HEK293T (cell line): ENCODE measurements around the gene TMEM117.

Source experiments
- BHLHE40 ChIP-seq: fragments of 450-650 bp; IDR thresholded peaks from 2 replicates; pipeline ENCODE4 v1.6.1; 2016; ENCODE audit warnings: mild to moderate bottlenecking, moderate library complexity, borderline replicate concordance
- ELF4 ChIP-seq: fragments of 450-650 bp; IDR thresholded peaks from 2 replicates; pipeline ENCODE4 v1.6.1; 2017; ENCODE audit warnings: antibody characterized with exemption
- FOXA1 ChIP-seq: fragments of 450-650 bp; IDR thresholded peaks from 2 replicates; pipeline ENCODE4 v1.6.1; 2016; ENCODE audit warnings: mild to moderate bottlenecking
- FOXM1 ChIP-seq: fragments of 450-650 bp; IDR thresholded peaks from 2 replicates; pipeline ENCODE4 v1.6.1; 2017; ENCODE audit warnings: mild to moderate bottlenecking, borderline replicate concordance
- NFRKB ChIP-seq: fragments of 450-650 bp; IDR thresholded peaks from 2 replicates; pipeline ENCODE4 v1.6.1; 2016; ENCODE audit warnings: mild to moderate bottlenecking, moderate library complexity
- SP1 ChIP-seq: fragments of 450-650 bp; IDR thresholded peaks from 2 replicates; pipeline ENCODE4 v1.6.1; 2017
- SUZ12 ChIP-seq: fragments of 450-650 bp; IDR thresholded peaks from 2 replicates; pipeline ENCODE4 v1.6.1; 2016; ENCODE audit warnings: mild to moderate bottlenecking
- TARDBP ChIP-seq: fragments of 450-650 bp; IDR thresholded peaks from 2 replicates; pipeline ENCODE4 v1.6.1; 2016
- TF ChIP-seq, protein P1 (sequence below): fragments of 450-650 bp; IDR thresholded peaks from 2 replicates; pipeline ENCODE4 v1.6.1; 2016

DNA sequence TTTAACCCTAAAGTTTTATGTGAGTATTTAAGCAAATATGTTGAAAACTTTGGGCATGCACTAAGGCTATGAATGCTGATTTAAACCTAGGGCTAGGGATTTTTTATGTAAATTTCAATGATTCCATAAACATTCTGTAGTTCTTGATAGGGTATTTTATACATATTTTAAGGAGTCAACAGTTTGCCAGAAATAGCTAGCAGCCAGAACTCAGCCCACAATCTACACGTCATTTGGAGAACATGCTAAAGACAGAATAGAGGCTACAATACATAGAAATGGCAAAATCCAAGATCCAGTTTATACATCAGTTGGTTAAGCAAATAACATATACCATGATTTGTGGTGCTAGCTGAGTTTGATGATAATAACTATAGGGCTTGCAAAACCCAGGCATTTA, 184.7 kb downstream of the TMEM117 start:
- TF ChIP-seq ELF4 (no peak), TARDBP (no peak), SUZ12 (no peak), NFRKB (no peak), FOXA1 (no peak), BHLHE40 (no peak), FOXM1 (no peak), SP1 (no peak)
- TF ChIP-seq, protein P1, sequence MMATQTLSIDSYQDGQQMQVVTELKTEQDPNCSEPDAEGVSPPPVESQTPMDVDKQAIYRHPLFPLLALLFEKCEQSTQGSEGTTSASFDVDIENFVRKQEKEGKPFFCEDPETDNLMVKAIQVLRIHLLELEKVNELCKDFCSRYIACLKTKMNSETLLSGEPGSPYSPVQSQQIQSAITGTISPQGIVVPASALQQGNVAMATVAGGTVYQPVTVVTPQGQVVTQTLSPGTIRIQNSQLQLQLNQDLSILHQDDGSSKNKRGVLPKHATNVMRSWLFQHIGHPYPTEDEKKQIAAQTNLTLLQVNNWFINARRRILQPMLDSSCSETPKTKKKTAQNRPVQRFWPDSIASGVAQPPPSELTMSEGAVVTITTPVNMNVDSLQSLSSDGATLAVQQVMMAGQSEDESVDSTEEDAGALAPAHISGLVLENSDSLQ = no peak
